Stimulated activated CD8-positive, alpha-beta memory T cell treated with anti-CD3 and anti-CD28 coated beads, Interleukin-12 subunit alpha, Interleukin-12 subunit beta, amount 100 ng/mL, for 4 hours (primary cell): ENCODE results near the gene SGCD.

Experiments
- DNase-seq: peaks from one replicate; pipeline ENCODE4 v3.0.0-alpha.2; 2020; ENCODE audit warnings: low read depth

The SGCD gene

DNA sequence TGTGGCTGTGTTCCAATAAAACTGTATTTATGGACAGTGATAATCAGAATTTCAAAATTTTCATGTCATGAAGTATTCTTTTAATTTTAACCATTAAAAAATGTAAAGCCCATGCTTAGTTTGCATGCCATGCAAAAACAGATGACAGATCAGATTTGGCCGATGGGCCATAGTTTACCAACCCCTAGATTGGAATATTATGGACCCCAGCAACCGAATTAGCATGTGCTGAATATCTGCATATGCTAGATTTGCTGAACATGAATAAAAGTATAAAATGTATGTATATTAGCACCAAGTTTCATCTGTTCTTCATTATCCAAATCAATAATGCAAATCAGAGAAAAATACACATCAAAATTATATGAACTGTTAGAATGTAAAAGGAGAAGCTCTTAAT, 364.6 kb downstream of the SGCD start:
- DNase-seq: no peak

- no peak for DNase-seq
Measured at GRCh38 chr5:156693113-156693512, 366.1 kb downstream of the SGCD start.

- DNase-seq: no peak
Measured at GRCh38 chr5:156694598-156694997, 367.6 kb downstream of the SGCD start.

GRCh38 chr5:156695774-156696173, 368.8 kb downstream of the SGCD start:
- no peak for DNase-seq

- no peak for DNase-seq
Measured at GRCh38 chr5:156698323-156698722, 371.4 kb downstream of the SGCD start.

DNA sequence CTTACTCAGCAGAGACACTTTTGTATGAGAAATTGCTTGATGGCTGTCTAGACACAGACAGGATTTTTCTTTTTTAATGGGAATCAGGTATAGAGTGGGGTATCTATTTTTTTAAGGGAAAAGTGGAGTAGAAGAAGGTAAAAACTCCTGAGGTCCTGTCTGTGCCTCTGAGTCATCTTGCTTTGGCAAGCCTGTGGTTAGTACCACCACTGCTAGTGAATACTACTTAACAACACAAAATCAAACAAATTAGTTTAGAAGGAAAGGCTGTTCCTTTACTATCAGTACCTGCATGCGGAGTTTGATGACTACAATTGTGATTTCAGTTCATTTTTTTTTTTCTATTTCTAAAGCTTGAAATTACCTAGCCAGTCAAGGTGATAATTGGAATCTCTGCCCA, 372.2 kb downstream of the SGCD start:
- DNase-seq: no peak

DNA sequence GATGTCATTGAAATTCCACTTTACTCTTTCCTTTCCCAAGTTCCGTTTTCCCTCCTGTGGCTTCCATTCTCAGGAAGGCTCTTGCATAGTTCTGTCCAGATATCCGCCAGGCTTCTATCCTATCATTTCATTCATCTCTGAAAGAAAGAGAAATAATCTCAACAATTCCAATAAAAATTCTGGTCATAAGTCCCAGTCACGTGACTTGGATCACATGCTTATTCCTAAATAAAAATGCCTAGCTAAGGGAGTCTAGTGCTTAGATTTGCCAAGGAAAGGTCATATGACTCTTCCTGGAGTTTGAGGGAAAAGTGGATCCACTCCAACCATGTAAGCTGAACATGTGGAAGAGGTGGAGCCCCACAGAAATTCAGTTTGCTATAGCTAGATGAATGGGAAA, 377.2 kb downstream of the SGCD start:
- no peak for DNase-seq

- no peak for DNase-seq
Measured at GRCh38 chr5:156706631-156707030, 379.7 kb downstream of the SGCD start.

DNA sequence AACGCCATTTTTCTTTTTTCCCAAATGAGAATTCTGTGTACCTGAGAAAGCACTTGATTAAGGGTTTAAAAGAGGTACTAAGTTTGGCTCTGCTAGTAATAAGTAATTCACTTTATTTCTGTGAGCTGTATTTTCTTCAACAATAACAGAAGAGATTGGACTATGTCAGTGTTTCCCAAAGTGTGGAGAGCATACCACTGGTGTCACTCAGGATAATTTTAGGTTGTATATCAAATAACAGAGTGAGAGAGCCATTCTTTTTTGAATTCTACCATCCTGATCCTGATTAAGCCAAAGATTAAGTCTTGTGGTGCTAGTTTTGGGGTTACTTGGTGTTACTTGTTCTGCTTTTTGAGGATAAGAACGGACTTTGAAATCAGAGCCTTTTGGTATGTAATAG, 380.8 kb downstream of the SGCD start:
- DNase-seq: no peak

DNA sequence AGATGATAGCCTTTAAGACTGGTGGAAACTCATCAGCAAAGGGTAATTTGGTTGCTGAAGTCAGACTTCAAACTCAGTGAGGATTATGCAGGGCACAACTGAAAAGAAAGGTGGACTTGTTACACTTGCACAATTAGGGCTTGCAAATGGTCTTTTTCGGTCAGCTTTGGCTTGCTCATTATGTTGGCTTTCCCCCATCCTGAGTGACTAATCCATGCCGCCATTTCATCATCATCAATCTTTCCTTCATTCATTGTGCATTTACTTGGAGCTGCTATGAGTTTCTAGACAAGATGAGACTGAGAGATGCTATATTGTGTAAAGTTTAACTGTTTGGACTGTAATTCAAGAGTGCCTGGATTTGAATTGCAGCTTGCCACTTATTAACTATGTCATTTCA, 388.3 kb downstream of the SGCD start:
- DNase-seq: no peak

DNA sequence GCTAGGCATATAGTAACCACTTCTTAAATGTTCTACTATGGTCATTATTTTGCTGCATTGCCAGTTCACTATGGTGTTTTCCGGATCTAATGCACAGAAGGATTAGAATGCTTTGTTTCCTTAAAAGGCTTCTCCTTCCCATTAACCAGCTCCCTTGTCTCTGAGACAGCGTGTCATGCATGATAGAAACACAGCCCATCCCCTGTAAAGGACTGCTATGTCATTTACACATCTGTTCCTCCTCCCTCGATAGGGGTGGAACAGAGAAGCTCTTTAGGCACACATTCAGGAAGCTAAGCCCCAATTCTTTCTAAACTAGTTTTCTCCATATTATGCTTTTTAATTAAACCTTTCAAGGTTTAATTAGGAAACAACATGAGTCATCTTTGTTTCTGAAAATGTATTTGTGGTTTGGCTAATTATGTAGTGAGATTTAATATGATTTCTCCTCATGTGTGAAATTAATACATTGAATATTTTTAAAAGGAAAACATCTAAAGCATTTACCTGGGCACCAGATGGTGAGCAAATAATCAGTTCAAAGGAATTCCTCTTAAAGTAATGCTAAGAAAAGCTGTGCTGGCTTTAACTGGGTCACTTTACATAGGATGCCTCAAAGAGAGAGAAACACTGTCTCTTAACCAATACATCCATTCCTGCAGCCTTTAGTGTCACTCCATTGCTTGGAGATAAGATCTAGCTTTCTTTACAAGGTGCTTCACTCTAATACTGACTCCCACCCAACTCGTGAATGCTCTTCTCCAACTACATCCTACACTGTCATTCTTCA, 389.8 kb downstream of the SGCD start:
- no peak for DNase-seq

GRCh38 chr5:156718985-156719384, 392.0 kb downstream of the SGCD start:
- no peak for DNase-seq

- DNase-seq: no peak
Measured at GRCh38 chr5:156722358-156722757, 395.4 kb downstream of the SGCD start.

- no peak for DNase-seq
Measured at GRCh38 chr5:156735477-156735876, 408.5 kb downstream of the SGCD start.

DNA sequence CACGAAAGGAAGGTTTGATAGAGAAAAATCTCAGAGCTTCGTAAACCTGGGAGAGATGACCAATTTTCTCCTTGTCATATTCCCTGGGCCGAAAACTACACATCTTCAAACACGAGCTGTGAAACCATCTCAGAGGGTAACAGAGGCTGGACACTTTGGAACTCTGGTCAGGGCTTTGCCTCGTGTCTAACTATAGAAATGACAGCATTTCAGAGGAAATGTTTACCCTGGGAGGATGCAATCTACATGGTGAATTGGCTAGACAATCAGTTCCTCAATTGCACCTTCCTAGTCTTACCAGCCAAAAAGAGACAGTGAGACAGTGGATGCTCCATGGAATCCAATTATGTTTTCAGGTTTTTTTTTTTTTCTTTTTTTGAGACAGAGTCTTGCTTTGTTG, 414.6 kb downstream of the SGCD start:
- no peak for DNase-seq

- no peak for DNase-seq
Measured at GRCh38 chr5:156753846-156754245, 426.9 kb downstream of the SGCD start.

GRCh38 chr5:156755421-156756087, 428.6 kb downstream of the SGCD start:
- no peak for DNase-seq

DNA sequence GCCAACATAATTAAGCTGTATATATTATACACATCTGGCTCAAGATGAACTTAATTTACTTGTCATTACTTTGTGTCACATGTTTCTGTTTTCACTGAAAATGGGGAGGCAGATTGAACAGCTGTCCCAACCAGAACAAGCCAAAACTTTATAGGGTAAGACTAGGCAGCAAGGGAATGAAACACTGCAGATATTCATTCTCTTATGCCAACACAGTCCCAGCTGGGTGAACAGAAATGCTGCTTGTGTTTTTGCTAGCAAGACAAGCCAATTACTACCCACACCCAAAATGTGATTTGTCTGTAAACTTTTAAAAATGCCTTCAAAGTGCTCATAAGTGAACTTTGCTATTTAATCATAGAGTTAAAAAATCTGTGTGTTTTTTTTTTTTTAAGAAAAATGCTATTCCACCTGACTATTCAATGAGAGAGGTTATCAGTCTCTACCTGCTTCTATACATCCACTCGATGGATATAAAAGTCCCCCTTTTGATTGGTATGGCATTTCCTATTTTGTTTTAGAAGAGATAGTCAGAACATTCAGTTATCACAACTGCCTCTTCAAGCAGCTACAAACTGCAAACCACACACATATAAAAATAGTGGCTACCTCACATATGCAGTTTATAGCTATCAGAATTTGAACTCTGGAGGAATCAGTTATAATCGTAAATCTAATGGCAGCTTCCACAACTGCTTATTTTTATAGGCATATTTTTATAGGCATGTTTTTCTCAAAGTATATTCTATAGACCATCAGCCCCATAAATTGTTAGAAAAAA, 431.2 kb downstream of the SGCD start:
- DNase-seq: no peak

DNA sequence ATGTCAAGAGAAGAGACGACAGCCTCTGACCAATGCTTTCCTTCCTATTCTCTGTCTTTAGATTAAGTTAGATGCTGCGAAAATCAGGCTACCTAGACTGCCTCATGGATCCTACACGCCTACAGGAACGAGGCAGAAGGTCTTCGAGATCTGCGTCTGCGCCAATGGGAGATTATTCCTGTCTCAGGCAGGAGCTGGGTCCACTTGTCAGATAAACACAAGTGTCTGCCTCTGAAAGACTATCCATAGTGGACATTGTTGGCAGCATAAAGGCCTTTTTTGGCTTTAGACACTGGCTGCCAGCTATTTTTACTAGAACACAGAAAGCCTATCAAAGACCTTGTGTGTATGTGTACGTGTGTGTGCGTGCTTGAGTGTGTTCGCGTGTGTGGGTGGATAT, 432.2 kb downstream of the SGCD start:
- no peak for DNase-seq

- DNase-seq: no peak
Measured at GRCh38 chr5:156762771-156763170, 435.8 kb downstream of the SGCD start.

- DNase-seq: no peak
Measured at GRCh38 chr5:156764176-156764971, 437.4 kb downstream of the SGCD start.

DNA sequence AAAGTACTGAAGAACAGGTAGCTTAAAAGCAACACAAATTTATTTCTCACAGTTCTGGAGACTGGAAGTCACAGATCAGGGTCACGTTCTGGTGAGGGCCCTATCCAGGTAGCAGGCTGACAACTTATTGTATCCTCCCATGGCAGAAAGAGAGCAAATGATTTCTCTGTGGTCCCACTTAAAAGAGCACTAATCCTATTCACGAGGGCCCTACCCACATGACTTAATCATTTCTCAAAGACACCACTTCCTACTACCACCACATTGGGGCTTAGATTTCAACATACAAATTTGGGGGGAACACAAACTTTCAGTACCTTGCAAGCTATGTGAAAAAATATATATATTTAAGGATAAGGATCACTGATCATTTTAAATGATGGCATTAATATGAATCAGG, 447.3 kb downstream of the SGCD start:
- no peak for DNase-seq
